Adrenal gland (tissue), 5 donors: Measurements from ENCODE around the gene HRH4.

ENCODE experiments used
- CTCF ChIP-seq, 6 experiments: fragments of 450-650 bp in 4 of 6; fragments of 200-600 bp in 2 of 6; sonication (generic) in 1 of 6; IDR thresholded peaks; 1 replicate in 5 of 6; 2 replicates in 1 of 6; pipeline versions ENCODE4 v1.5.1 to v1.8.0; 2016 to 2021; ENCODE audit warnings: antibody characterized with exemption in 6 of 6, mild to moderate bottlenecking in 2 of 6, moderate library complexity in 1 of 6
- POLR2A ChIP-seq, 2 donors: fragments of 450-650 bp; IDR thresholded peaks; one replicate each; pipeline ENCODE4 v1.6.1; 2017; ENCODE audit warnings: antibody characterized with exemption in 2 of 2, mild to moderate bottlenecking in 2 of 2, moderate library complexity in 1 of 2
- donor health status: DM: no; HTN: no; CAD: no.

GRCh38 chr18:24485681-24486080 is 25.2 kb downstream of the HRH4 start:
- no peak for TF ChIP-seq CTCF (IDR thresholded peaks at IDR 0.05)
- no peak for TF ChIP-seq POLR2A (IDR thresholded peaks at IDR 0.05)
